B cell (primary cell): Measurements from ENCODE around the gene NLRC5. TPM values are rescaled to one million over a fixed set of nuclear protein-coding genes. Genes with fewer than 3 reads are reported as not detected.

ENCODE experiments used
- ATAC-seq: fragments of 200-7000 bp; cut with Tn5 transposase; one replicate; pipeline ENCODE4 v1.10.0; 2021; ENCODE audit warnings: low read depth, mild to moderate bottlenecking, moderate number of reproducible peaks, moderate library complexity
- CTCF ChIA-PET: fragments of 350-600 bp; sonication (Branson Sonifier 250); formaldehyde crosslinking; loops from one replicate; lab custom pipeline; 2021; ENCODE audit warnings: antibody characterized with exemption, inconsistent platforms; lab: Charles Lee
- POLR2A ChIA-PET: fragments of 350-600 bp; sonication (Branson Sonifier 250); formaldehyde crosslinking; loops from one replicate; lab custom pipeline; 2021; ENCODE audit warnings: antibody characterized with exemption; lab: Charles Lee
- DNase-seq: peaks from one replicate; pipeline ENCODE4 v3.0.0; 2013
- H2AFZ ChIP-seq: 2 replicates; pipeline ENCODE4 v1.6.1; 2012; ENCODE audit warnings: mild to moderate bottlenecking, low read depth, low read length; ENCODE audit not compliant: insufficient read depth, poor library complexity, severe bottlenecking
- H3K27ac ChIP-seq, 2 donors: 1 replicate in 1 of 2; 2 replicates in 1 of 2; pipeline ENCODE4 v1.5.1; 2012 to 2013; ENCODE audit warnings: low read length in 2 of 2, mild to moderate bottlenecking in 2 of 2, moderate library complexity in 1 of 2
- H3K27me3 ChIP-seq, 4 experiments: fragments of 200-600 bp in 1 of 4; sonication (generic) in 1 of 4; replicated peaks in 1 of 4; 1 replicate in 2 of 4; 2 replicates in 2 of 4; pipeline versions ENCODE4 v1.6.1 to v1.7.0; 2013 to 2016; ENCODE audit warnings: low read length in 3 of 4, mild to moderate bottlenecking in 2 of 4, mixed read lengths in 1 of 4, moderate library complexity in 1 of 4; ENCODE audit not compliant: insufficient read depth in 4 of 4, control insufficient read depth in 3 of 4; ENCODE audit errors: control extremely low read depth in 1 of 4
- H3K36me3 ChIP-seq, 2 experiments: replicated peaks in 1 of 2; 1 replicate in 1 of 2; 2 replicates in 1 of 2; pipeline versions ENCODE4 v1.6.1 to v1.7.1; 2013; ENCODE audit warnings: low read length in 1 of 2; ENCODE audit not compliant: insufficient read depth in 2 of 2, control insufficient read depth in 1 of 2; ENCODE audit errors: control extremely low read depth in 1 of 2, extremely low read depth in 1 of 2
- H3K4me1 ChIP-seq, 2 donors: fragments of 200-600 bp in 1 of 2; sonication (generic) in 1 of 2; 1 replicate in 1 of 2; 2 replicates in 1 of 2; pipeline versions ENCODE4 v1.5.1 to v1.6.1; 2013 to 2017; ENCODE audit warnings: low read length in 2 of 2; ENCODE audit not compliant: control insufficient read depth in 2 of 2, insufficient read depth in 2 of 2
- H3K4me2 ChIP-seq: replicated peaks from 2 replicates; pipeline ENCODE3; 2012; ENCODE audit warnings: mild to moderate bottlenecking, low read depth, low read length; ENCODE audit not compliant: poor library complexity, severe bottlenecking
- H3K4me3 ChIP-seq, 5 experiments: fragments of 200-600 bp in 1 of 5; sonication (generic) in 1 of 5; 1 replicate in 3 of 5; 2 replicates in 2 of 5; pipeline versions ENCODE4 v1.5.1 to v1.7.0; 2011 to 2016; ENCODE audit warnings: low read length in 4 of 5, mild to moderate bottlenecking in 4 of 5, low read depth in 2 of 5, control low read depth in 1 of 5, moderate library complexity in 1 of 5; ENCODE audit not compliant: insufficient read depth in 1 of 5; ENCODE audit errors: control extremely low read depth in 1 of 5, extremely low read depth in 1 of 5
- H3K79me2 ChIP-seq: fragments of 200-600 bp; sonication (generic); one replicate; pipeline ENCODE4 v1.6.0; 2016; ENCODE audit warnings: low read length; ENCODE audit not compliant: control insufficient read depth, insufficient read depth
- H3K9ac ChIP-seq: fragments of 200-600 bp; sonication (generic); 2 replicates; pipeline ENCODE4 v1.6.1; 2017; ENCODE audit warnings: mild to moderate bottlenecking, low read length, moderate library complexity
- H3K9me3 ChIP-seq, 3 donors: one replicate each; pipeline versions ENCODE4 v1.6.1 to v1.7.1; 2013; ENCODE audit warnings: low read length in 2 of 3; ENCODE audit not compliant: control insufficient read depth in 2 of 3, insufficient read depth in 1 of 3; ENCODE audit errors: control extremely low read depth in 1 of 3
- H4K20me1 ChIP-seq: 2 replicates; pipeline ENCODE4 v1.6.0; 2012; ENCODE audit warnings: mild to moderate bottlenecking, low read length; ENCODE audit not compliant: insufficient read depth, control insufficient read depth, poor library complexity, severe bottlenecking
- H3K27ac Mint-ChIP-seq: one replicate; pipeline ENCODE4 v1.8.0; 2021; ENCODE audit warnings: mixed read lengths
- H3K27me3 Mint-ChIP-seq: one replicate; pipeline ENCODE4 v1.8.0; 2021; ENCODE audit warnings: mixed read lengths
- H3K4me1 Mint-ChIP-seq: one replicate; pipeline ENCODE4 v1.8.0; 2021; ENCODE audit warnings: mixed read lengths
- H3K4me3 Mint-ChIP-seq: one replicate; pipeline ENCODE4 v1.8.0; 2021; ENCODE audit warnings: mixed read lengths
- H3K9me3 Mint-ChIP-seq: one replicate; pipeline ENCODE4 v1.8.0; 2022; ENCODE audit warnings: mixed read lengths; ENCODE audit not compliant: insufficient read depth
- CTCF ChIP-seq: fragments of 200-600 bp; IDR thresholded peaks from one replicate; pipeline ENCODE4 v1.8.0; 2022; ENCODE audit warnings: antibody characterized with exemption, mild to moderate bottlenecking
- EZH2 ChIP-seq: IDR thresholded peaks from 2 replicates; pipeline ENCODE4 v1.6.1; 2012; ENCODE audit warnings: borderline replicate concordance, low read depth, mild to moderate bottlenecking, moderate library complexity, low read length; ENCODE audit not compliant: insufficient read depth, poor library complexity, severe bottlenecking
- WGBS: methylation state at CpG from one replicate; pipeline ENCODE4 v1.1.5; 2013; ENCODE audit warnings: missing lambda C conversion rate; ENCODE audit not compliant: insufficient coverage; 5-methylcytosine and 5-hydroxymethylcytosine counted together
- intact Hi-C: fragments of 100-400 bp; cut with micrococcal nuclease; formaldehyde crosslinking; loops from one replicate; pipeline ENCODE4 v1.10.0; 2022
- polyA plus RNA-seq: library from polyadenylated mRNA; depleted of rRNA; stranded (reverse); fragments of >200 nt; gene quantifications from 2 replicates; pipeline ENCODE4 v1.2.3, GENCODE V29; 2012
- total RNA-seq, 2 donors: library from RNA; stranded (reverse); fragments of 120-200 nt in 1 of 2; gene quantifications; 1 replicate in 1 of 2; 2 replicates in 1 of 2; pipeline versions ENCODE4 v1.2.3 to v1.2.4, GENCODE V29; 2013 to 2022

Gene NLRC5
- total and polyA plus RNA-seq, 2 donors (not counting 1 experiment from before 2014, with no cell fraction given) = 349 to 510 TPM

- no peaks in the 10 kb centered on the region for H3K9me3 ChIP-seq
- no peak overlapping the region for H3K9ac ChIP-seq
- Mint-ChIP-seq H3K9me3 (no peaks in the 10 kb centered on the region), H3K27me3 (no peaks in the 10 kb centered on the region), H3K27ac (no peak overlapping the region), H3K4me3 (no peak overlapping the region), H3K4me1 (peaks cover 53% of the 10 kb centered on the region)
- ATAC-seq (no peak), DNase-seq (no peak)
- peaks cover 29 to 40% of the 10 kb centered on the region in 2 donors for H3K4me1 ChIP-seq
- no peak overlapping the region for H3K4me2 ChIP-seq
- intact Hi-C loops = no loop called here
- no peaks in the 10 kb centered on the region for H3K79me2 ChIP-seq
- ChIA-PET POLR2A (interaction anchor here (0.6 to 2.8 kb wide), 7 partner anchors 14 to 99 kb away, joined by 3 to 10 read pairs (median 3); partner anchors contain the start of gene HERPUD1), CTCF (interaction anchor here (0.9 to 11.7 kb wide), 6 partner anchors 9 to 100 kb away, joined by 4 to 118 read pairs (median 6); partner anchors contain the start of gene SLC12A3)
- no peak overlapping the region for H3K4me3 ChIP-seq
- H3K27ac ChIP-seq = no peak overlapping the region
- TF ChIP-seq CTCF = no peak
- TF ChIP-seq EZH2 = no peak
- 93% methylated on average over 3 of the region's 12 CpGs for WGBS
- peaks cover 22% of the 10 kb centered on the region for H4K20me1 ChIP-seq
- peaks cover 18 to 59% of the 10 kb centered on the region in 2 experiments for H3K36me3 ChIP-seq
- no peak overlapping the region for H2AFZ ChIP-seq
- H3K27me3 ChIP-seq = no peaks in the 10 kb centered on the region
Observed at GRCh38 chr16:56945847-56946527, 43.4 kb upstream of the NLRC5 start.
